H1 (cell line): ENCODE measurements around the gene DRC3. TPM values are rescaled to one million over a fixed set of nuclear protein-coding genes. Genes with fewer than 3 reads are reported as not detected.

Source experiments
- ASH2L ChIP-seq: fragments of 200-600, 300-600 bp; sonication (generic); IDR thresholded peaks from one replicate; pipeline ENCODE4 v1.7.1; 2017; ENCODE audit warnings: low read length
- BRCA1 ChIP-seq: IDR thresholded peaks from 2 replicates; pipeline ENCODE4 v1.6.1; 2012; ENCODE audit warnings: low read depth, low read length, improper control_type of control experiment
- CEBPB ChIP-seq: IDR thresholded peaks from 2 replicates; pipeline ENCODE4 v1.6.1; 2012; ENCODE audit warnings: low read depth, low read length
- CHD2 ChIP-seq: IDR thresholded peaks from 2 replicates; pipeline ENCODE4 v1.6.1; 2012; ENCODE audit warnings: low read length, improper control_type of control experiment
- CTCF ChIP-seq, 3 experiments: IDR thresholded peaks; 1 replicate in 2 of 3; 2 replicates in 1 of 3; pipeline versions ENCODE4 v1.5.1 to v1.6.1; 2011; ENCODE audit warnings: low read length in 3 of 3, mild to moderate bottlenecking in 3 of 3, inconsistent platforms in 2 of 3, low read depth in 1 of 3, moderate library complexity in 1 of 3; ENCODE audit not compliant: insufficient read depth in 1 of 3; ENCODE audit errors: control extremely low read depth in 1 of 3
- E2F6 ChIP-seq: IDR thresholded peaks from 2 replicates; pipeline ENCODE4 v1.6.1; 2012; ENCODE audit warnings: inconsistent platforms
- EP300 ChIP-seq, 2 experiments: IDR thresholded peaks; 1 replicate in 1 of 2; 2 replicates in 1 of 2; pipeline ENCODE4 v1.6.1; 2011 to 2012; ENCODE audit warnings: low read depth in 2 of 2, low read length in 2 of 2, mild to moderate bottlenecking in 2 of 2, borderline replicate concordance in 1 of 2, inconsistent platforms in 1 of 2, moderate library complexity in 1 of 2
- FOSL1 ChIP-seq: IDR thresholded peaks from 2 replicates; pipeline ENCODE4 v1.6.1; 2011; ENCODE audit warnings: mild to moderate bottlenecking, low read depth, low read length, moderate library complexity; ENCODE audit not compliant: insufficient read depth
- GABPA ChIP-seq: IDR thresholded peaks from 2 replicates; pipeline ENCODE4 v1.6.1; 2011; ENCODE audit warnings: mild to moderate bottlenecking, low read length, moderate library complexity, borderline replicate concordance; ENCODE audit not compliant: insufficient read depth
- HDAC6 ChIP-seq: IDR thresholded peaks from one replicate; pipeline ENCODE4 v1.7.1; 2012; ENCODE audit warnings: low read depth, mild to moderate bottlenecking, inconsistent platforms, low read length, moderate library complexity
- JUN ChIP-seq: IDR thresholded peaks from 2 replicates; pipeline ENCODE4 v1.6.1; 2011; ENCODE audit warnings: low read depth, mild to moderate bottlenecking, improper control_type of control experiment, low read length
- KDM5A ChIP-seq: fragments of 200-600 bp; IDR thresholded peaks from 2 replicates; pipeline ENCODE4 v1.7.1; 2012; ENCODE audit warnings: mild to moderate bottlenecking, low read length, inconsistent platforms, mixed read lengths
- MAFK ChIP-seq: IDR thresholded peaks from 2 replicates; pipeline ENCODE4 v1.6.1; 2012; ENCODE audit warnings: low read depth, mild to moderate bottlenecking, improper control_type of control experiment, low read length
- POLR2AphosphoS5 ChIP-seq: IDR thresholded peaks from 2 replicates; pipeline ENCODE4 v1.6.1; 2011; ENCODE audit warnings: low read depth, low read length
- POU5F1 ChIP-seq: IDR thresholded peaks from 2 replicates; pipeline ENCODE4 v1.6.1; 2011; ENCODE audit warnings: low read depth, mild to moderate bottlenecking, low read length, moderate library complexity
- RAD21 ChIP-seq, 2 experiments: IDR thresholded peaks in 1 of 2; conservative IDR thresholded peaks in 1 of 2; 2 replicates each; pipeline ENCODE4 v1.6.1; 2011; ENCODE audit warnings: low read depth in 2 of 2, low read length in 2 of 2, improper control_type of control experiment in 1 of 2, inconsistent platforms in 1 of 2, mild to moderate bottlenecking in 1 of 2, moderate library complexity in 1 of 2
- SUZ12 ChIP-seq: fragments of 200-600 bp; sonication (generic); IDR thresholded peaks from 2 replicates; pipeline ENCODE4 v1.6.1; 2012; ENCODE audit warnings: mild to moderate bottlenecking, inconsistent platforms, low read length, moderate library complexity, mixed read lengths
- TAF1 ChIP-seq: IDR thresholded peaks from 2 replicates; pipeline ENCODE4 v1.6.1; 2011; ENCODE audit warnings: mild to moderate bottlenecking, low read depth, low read length
- TAF7 ChIP-seq: optimal IDR thresholded peaks from 2 replicates; pipeline ENCODE3; 2011; ENCODE audit warnings: low read depth, mild to moderate bottlenecking, inconsistent platforms, low read length, moderate library complexity, borderline replicate concordance
- TBP ChIP-seq: IDR thresholded peaks from 2 replicates; pipeline ENCODE4 v1.6.1; 2011; ENCODE audit warnings: low read depth, low read length, improper control_type of control experiment
- TEAD4 ChIP-seq: IDR thresholded peaks from 2 replicates; pipeline ENCODE4 v1.6.1; 2012; ENCODE audit warnings: low read depth, low read length, inconsistent platforms, mixed read lengths
- YY1 ChIP-seq: IDR thresholded peaks from 2 replicates; pipeline ENCODE4 v1.6.1; 2011; ENCODE audit warnings: low read depth, mild to moderate bottlenecking, low read length
- polyA plus RNA-seq, 7 experiments: library from polyadenylated mRNA; depleted of rRNA in 3 of 7; stranded (reverse) in 5 of 7; unstranded in 2 of 7; fragments of >200 nt in 5 of 7; fragments of 200-250 nt in 2 of 7; gene quantifications; 1 replicate in 5 of 7; 2 replicates in 1 of 7; 4 replicates in 1 of 7; pipeline versions ENCODE4 v1.2.1 to v1.2.3, GENCODE V29; 2011 to 2013; ENCODE audit warnings: missing spikeins in 2 of 7, mixed read lengths in 2 of 7
- total RNA-seq: library from RNA; stranded (reverse); fragmentation: NEBNext Ultra II Directional; extraction: Animal tissue kit (Norgen Biotek cat#: 25700); gene quantifications from 2 replicates; pipeline ENCODE4 v1.2.1, GENCODE V29; 2021

DRC3 gene
- total and polyA plus RNA-seq, 2 of the 8 experiments (the other 6 are each of a cell fraction or from before 2014, with no cell fraction given): 0.59 TPM; not detected in 1

- no peak; the same call in 1 of the 2 replicates for TF ChIP-seq BRCA1
- TF ChIP-seq YY1: peak; percentile 98
- TF ChIP-seq E2F6: 0 out of 2 replicates have a peak, but pooled peaks have one; percentile 36
- 0 out of 2 replicates have a peak, but pooled peaks have one; percentile 11 for TF ChIP-seq TEAD4
- no peak for TF ChIP-seq MAFK
- TF ChIP-seq GABPA: no peak
- peak; percentile 87 for TF ChIP-seq KDM5A
- TF ChIP-seq HDAC6: peak; percentile 23
- TF ChIP-seq JUN: no peak
- no peak for TF ChIP-seq FOSL1
- peak; percentile 72 for TF ChIP-seq POLR2AphosphoS5
- TF ChIP-seq SUZ12: no peak
- TF ChIP-seq EP300 (IDR thresholded peaks at IDR 0.05; ENCODE audit: borderline replicate concordance in 1 of 2, low read depth in 2 of 2, low read length in 2 of 2): no peak
- TF ChIP-seq ASH2L: peak; percentile 90
- 0 out of 2 replicates have a peak, but pooled peaks have one; percentile 40 for TF ChIP-seq POU5F1
- TF ChIP-seq RAD21 (IDR thresholded peaks at IDR 0.05 in 1 of 2, conservative IDR thresholded peaks at IDR 0.05 in 1 of 2; ENCODE audit: low read depth in 2 of 2, low read length in 2 of 2): no peak
- no peak for TF ChIP-seq CEBPB
- TF ChIP-seq TBP: peak; percentile 72
- TF ChIP-seq CTCF (IDR thresholded peaks at IDR 0.05; ENCODE audit: control extremely low read depth in 1 of 3, insufficient read depth in 1 of 3, low read depth in 1 of 3, low read length in 3 of 3): no peak
- TF ChIP-seq CHD2: peak; percentile 91
- TF ChIP-seq TAF1: peak; percentile 92
- no peak for TF ChIP-seq TAF7
Observed at GRCh38 chr17:18038861-18039534, 66.3 kb downstream of the DRC3 start, which contains the start of the genes ATPAF2 and GID4 (continued).
